GM12878 (cell line): ENCODE measurements around the gene RACK1. TPM values are rescaled to one million over a fixed set of nuclear protein-coding genes. Genes with fewer than 3 reads are reported as not detected.

Experiments used
- ATF2 ChIP-seq: IDR thresholded peaks from 2 replicates; pipeline ENCODE4 v1.6.1; 2012; ENCODE audit warnings: low read length, inconsistent platforms
- ATF7 ChIP-seq: fragments of 450-650 bp; IDR thresholded peaks from 2 replicates; pipeline ENCODE4 v1.6.1; 2016; ENCODE audit warnings: low read depth, mild to moderate bottlenecking
- BHLHE40 ChIP-seq, 2 experiments: fragments of 450-650 bp in 1 of 2; IDR thresholded peaks; 2 replicates each; pipeline ENCODE4 v1.6.1; 2011 to 2017; ENCODE audit warnings: low read depth in 2 of 2, borderline replicate concordance in 1 of 2, improper control_type of control experiment in 1 of 2, low read length in 1 of 2, mild to moderate bottlenecking in 1 of 2
- CBFB ChIP-seq: IDR thresholded peaks from 2 replicates; pipeline ENCODE4 v1.6.1; 2016; ENCODE audit warnings: antibody characterized with exemption, low read depth
- CREB1 ChIP-seq: IDR thresholded peaks from 2 replicates; pipeline ENCODE4 v1.6.1; 2012; ENCODE audit warnings: low read depth, mild to moderate bottlenecking, inconsistent platforms
- FOXM1 ChIP-seq: IDR thresholded peaks from 2 replicates; pipeline ENCODE4 v1.6.1; 2012; ENCODE audit warnings: low read depth, mild to moderate bottlenecking, inconsistent platforms, low read length, moderate library complexity
- HDGF ChIP-seq: fragments of 450-650 bp; IDR thresholded peaks from 2 replicates; pipeline ENCODE4 v1.6.1; 2016; ENCODE audit warnings: antibody characterized with exemption
- PBX3 ChIP-seq: IDR thresholded peaks from 2 replicates; pipeline ENCODE4 v1.6.1; 2011; ENCODE audit warnings: mild to moderate bottlenecking, low read depth, low read length, moderate library complexity; ENCODE audit not compliant: insufficient replicate concordance
- RAD51 ChIP-seq: fragments of 450-650 bp; IDR thresholded peaks from 2 replicates; pipeline ENCODE4 v1.6.1; 2016; ENCODE audit warnings: moderate library complexity, mild to moderate bottlenecking, inconsistent platforms
- RUNX3 ChIP-seq: IDR thresholded peaks from 2 replicates; pipeline ENCODE4 v1.6.1; 2012; ENCODE audit warnings: low read length, inconsistent platforms
- SKIL ChIP-seq: fragments of 450-650 bp; IDR thresholded peaks from 2 replicates; pipeline ENCODE4 v1.6.1; 2017; ENCODE audit warnings: mild to moderate bottlenecking, low read depth, inconsistent platforms; ENCODE audit not compliant: poor library complexity, severe bottlenecking
- SMARCA5 ChIP-seq: fragments of 450-650 bp; IDR thresholded peaks from 2 replicates; pipeline ENCODE4 v1.6.1; 2017; ENCODE audit warnings: mild to moderate bottlenecking
- SMC3 ChIP-seq: IDR thresholded peaks from 2 replicates; pipeline ENCODE4 v1.6.1; 2011; ENCODE audit warnings: low read length, improper control_type of control experiment, borderline replicate concordance
- STAT3 ChIP-seq: IDR thresholded peaks from 2 replicates; pipeline ENCODE4 v1.6.1; 2011; ENCODE audit warnings: low read depth, low read length, improper control_type of control experiment
- ZBTB11 ChIP-seq: fragments of 450-650 bp; formaldehyde crosslinking; IDR thresholded peaks from 2 replicates; pipeline ENCODE4 v1.5.0; 2022; ENCODE audit warnings: mild to moderate bottlenecking, missing genetic modification characterization
- ZBTB4 ChIP-seq: fragments of 450-650 bp; formaldehyde crosslinking; IDR thresholded peaks from 2 replicates; pipeline ENCODE4 v1.4.0; 2022; ENCODE audit warnings: mild to moderate bottlenecking, moderate library complexity
- ZNF24 ChIP-seq: fragments of 450-650 bp; IDR thresholded peaks from 2 replicates; pipeline ENCODE4 v1.6.1; 2017; ENCODE audit warnings: antibody characterized with exemption, mild to moderate bottlenecking
- ZSCAN29 ChIP-seq: fragments of 450-650 bp; IDR thresholded peaks from 2 replicates; pipeline ENCODE4 v1.6.1; 2017; ENCODE audit warnings: mild to moderate bottlenecking, moderate library complexity
- polyA plus RNA-seq, 11 experiments: library from polyadenylated mRNA; depleted of rRNA in 4 of 11; unstranded in 6 of 11; stranded (reverse) in 5 of 11; fragments of >200 nt; fragmentation: Nextera tagmentation in 4 of 11; fragmentation: Illumina TruSeq in 1 of 11; extraction: Ambion mirVana in 4 of 11; extraction: Trizol in 1 of 11; gene quantifications; 1 replicate in 1 of 11; 2 replicates in 10 of 11; pipeline versions ENCODE4 v1.2.1 to v1.2.3, GENCODE V29; 2011 to 2016; ENCODE audit warnings: inconsistent platforms in 2 of 11, missing spikeins in 2 of 11, low read depth in 1 of 11
- total RNA-seq, 4 experiments: library from RNA; depleted of rRNA in 3 of 4; stranded (reverse); fragments of >200 nt in 3 of 4; fragmentation: Illumina TruSeq in 1 of 4; extraction: Trizol in 1 of 4; gene quantifications; 2 replicates each; pipeline versions ENCODE4 v1.2.1 to v1.2.3, GENCODE V29; 2013 to 2021

RACK1 gene
- total and polyA plus RNA-seq, 10 of the 15 experiments (the other 5 are each of a cell fraction or from before 2014, with no cell fraction given), result 1,365 to 6,584 (median 4,167) TPM

- TF ChIP-seq PBX3 (no peak), ZBTB11 (no peak; the same call in 1 of the 2 replicates), HDGF (peak; percentile 47; the same call in 1 of the 2 replicates), BHLHE40 (IDR thresholded peaks at IDR 0.05; ENCODE audit: borderline replicate concordance in 1 of 2, low read depth in 2 of 2, low read length in 1 of 2) (peak; percentile 43 to 71; a peak in 3 of 4 replicates), SKIL (peak; percentile 86), ATF7 (peak; percentile 74), RAD51 (0 out of 2 replicates have a peak, but pooled peaks have one; percentile 6), FOXM1 (0 out of 2 replicates have a peak, but pooled peaks have one; percentile 26), STAT3 (no peak), ZBTB4 (CRISPR knock-in tag) (no peak), ZSCAN29 (peak; percentile 95), CBFB (0 out of 2 replicates have a peak, but pooled peaks have one; percentile 56), ZNF24 (peak; percentile 99), RUNX3 (peak; percentile 54), SMARCA5 (peak; percentile 84), SMC3 (no peak), ATF2 (peak; percentile 42; the same call in 1 of the 2 replicates), CREB1 (0 out of 2 replicates have a peak, but pooled peaks have one; percentile 38)
These were observed 36.3 kb downstream of the RACK1 start (continued) for GRCh38 chr5:181207214-181207959.
